Measurements from ENCODE around the gene RTF2. TPM values are rescaled to one million over a fixed set of nuclear protein-coding genes. Genes with fewer than 3 reads are reported as not detected.
A peak's percentile ranks its signal among the peaks of the same experiment; 100 is the strongest.

The RTF2 gene
- total RNA-seq, 1 experiment from 2014 or later, result 99.1 TPM

- Histone ChIP-seq H3K9me3 (ENCODE audit: low read depth, low read length, poor library complexity, severe bottlenecking) (no peaks in the 10 kb centered on the region), H3K4me1 (ENCODE audit: insufficient read depth, low read length, poor library complexity, severe bottlenecking) (peaks cover 12% of the 10 kb centered on the region), H3K27me3 (replicated peaks; ENCODE audit: insufficient read depth, low read depth, low read length, poor library complexity) (no peaks in the 10 kb centered on the region), H3K4me3 (ENCODE audit: low read depth, low read length, poor library complexity, severe bottlenecking) (peak overlapping the region; percentile 70), H3K36me3 (ENCODE audit: insufficient read depth, low read length, poor library complexity, severe bottlenecking) (peaks cover 13% of the 10 kb centered on the region), H3K27ac (ENCODE audit: low read depth, low read length, poor library complexity, severe bottlenecking) (peak overlapping the region; percentile 70)
- CTCF ChIA-PET, result no interaction called here
- POLR2A ChIA-PET (ENCODE audit: low non-redundant PET), result no interaction called here
- no peak for TF ChIP-seq EZH2 (IDR thresholded peaks at IDR 0.05; ENCODE audit: borderline replicate concordance, low read depth, low read length, poor library complexity, severe bottlenecking)
- no peak for TF ChIP-seq CTCF (conservative IDR thresholded peaks at IDR 0.05; ENCODE audit: low read depth, low read length)
- intact Hi-C loops (cut with micrococcal nuclease; ENCODE audit: unreplicated experiment), result loop anchor here (5.0 kb wide), 1 partner anchor 77 kb away; the partner anchor contains the start of genes AURKA and CSTF1
- DNase-seq (ENCODE audit: low spot score), result no peak
- no TSS peak for BruUV-seq (replicated peaks)
These were observed 636 bp downstream of the RTF2 start for GRCh38 chr20:56469077-56469449.

GRCh38 chr20:56483970-56484369, 15.5 kb downstream of the RTF2 start:
- H3K36me3 ChIP-seq (ENCODE audit: insufficient read depth, low read length, poor library complexity, severe bottlenecking), result peaks cover 28% of the 10 kb centered on the region
- no peak for DNase-seq (ENCODE audit: low spot score)
- CTCF ChIA-PET, result no interaction called here
- intact Hi-C loops (cut with micrococcal nuclease; ENCODE audit: unreplicated experiment), result no loop called here
- POLR2A ChIA-PET (ENCODE audit: low non-redundant PET), result no interaction called here
- TF ChIP-seq CTCF (conservative IDR thresholded peaks at IDR 0.05; ENCODE audit: low read depth, low read length) (no peak), EZH2 (IDR thresholded peaks at IDR 0.05; ENCODE audit: borderline replicate concordance, low read depth, low read length, poor library complexity, severe bottlenecking) (no peak)
- H3K27me3 ChIP-seq (replicated peaks; ENCODE audit: insufficient read depth, low read depth, low read length, poor library complexity), result no peaks in the 10 kb centered on the region
- no peak overlapping the region for H3K4me3 ChIP-seq (ENCODE audit: low read depth, low read length, poor library complexity, severe bottlenecking)
- no TSS peak for BruUV-seq (replicated peaks)
- H3K27ac ChIP-seq (ENCODE audit: low read depth, low read length, poor library complexity, severe bottlenecking), result no peak overlapping the region
- H3K9me3 ChIP-seq (ENCODE audit: low read depth, low read length, poor library complexity, severe bottlenecking), result no peaks in the 10 kb centered on the region
- H3K4me1 ChIP-seq (ENCODE audit: insufficient read depth, low read length, poor library complexity, severe bottlenecking), result no peaks in the 10 kb centered on the region

- CTCF ChIA-PET, result no interaction called here
- Histone ChIP-seq H3K4me3 (ENCODE audit: low read depth, low read length, poor library complexity, severe bottlenecking) (no peak overlapping the region), H3K27ac (ENCODE audit: low read depth, low read length, poor library complexity, severe bottlenecking) (no peak overlapping the region), H3K9me3 (ENCODE audit: low read depth, low read length, poor library complexity, severe bottlenecking) (no peaks in the 10 kb centered on the region), H3K27me3 (replicated peaks; ENCODE audit: insufficient read depth, low read depth, low read length, poor library complexity) (no peaks in the 10 kb centered on the region), H3K4me1 (ENCODE audit: insufficient read depth, low read length, poor library complexity, severe bottlenecking) (no peaks in the 10 kb centered on the region), H3K36me3 (ENCODE audit: insufficient read depth, low read length, poor library complexity, severe bottlenecking) (peaks cover 4% of the 10 kb centered on the region)
- POLR2A ChIA-PET (ENCODE audit: low non-redundant PET), result interaction anchor here (0.7 kb wide), 1 partner anchor 1287 kb away, joined by 3 read pairs; no protein-coding TSS in a partner anchor
- no peak for DNase-seq (ENCODE audit: low spot score)
- no TSS peak for BruUV-seq (replicated peaks)
- intact Hi-C loops (cut with micrococcal nuclease; ENCODE audit: unreplicated experiment), result no loop called here
- TF ChIP-seq EZH2 (IDR thresholded peaks at IDR 0.05; ENCODE audit: borderline replicate concordance, low read depth, low read length, poor library complexity, severe bottlenecking), result no peak
- no peak for TF ChIP-seq CTCF (conservative IDR thresholded peaks at IDR 0.05; ENCODE audit: low read depth, low read length)
These were observed 18.8 kb downstream of the RTF2 start for GRCh38 chr20:56487216-56487615.
